SU-DHL-6 (cell line): ENCODE results near the gene ARFGAP1.
"Not testable (repeated sequence)": the region's sequence is repeated elsewhere in the genome, so short reads cannot be mapped to it uniquely, and the experiment has no call there.

ENCODE experiments used
- H2AFZ ChIP-seq: fragments of 200-600 bp; sonication (generic); 2 replicates; pipeline ENCODE4 v1.6.1; 2014; ENCODE audit warnings: low read depth, mild to moderate bottlenecking, moderate library complexity, mixed read lengths, antibody characterized with exemption, low read length; ENCODE audit not compliant: severe bottlenecking
- H3F3A ChIP-seq: fragments of 200-600 bp; shearing (Covaris generic); 2 replicates; pipeline ENCODE4 v1.6.0; 2016; ENCODE audit warnings: antibody characterized with exemption, mild to moderate bottlenecking; ENCODE audit not compliant: insufficient read depth
- H3K27ac ChIP-seq: fragments of 200-600 bp; sonication (generic); 2 replicates; pipeline ENCODE4 v1.5.1; 2016; ENCODE audit warnings: low read depth, mild to moderate bottlenecking, low read length, moderate library complexity, mixed read lengths
- H3K27me3 ChIP-seq: fragments of 200-600 bp; sonication (generic), shearing (Covaris generic); 2 replicates; pipeline ENCODE4 v1.6.0; 2014; ENCODE audit warnings: mild to moderate bottlenecking, low read length
- H3K36me3 ChIP-seq: fragments of 200-600 bp; sonication (generic); 2 replicates; pipeline ENCODE4 v1.6.1; 2014; ENCODE audit warnings: mild to moderate bottlenecking, low read length, mixed read lengths
- H3K4me2 ChIP-seq: fragments of 300-600, 200-600 bp; shearing (Covaris generic), sonication (generic); 2 replicates; pipeline ENCODE4 v1.6.0; 2014; ENCODE audit warnings: low read length, low read depth, mild to moderate bottlenecking; ENCODE audit not compliant: poor library complexity, severe bottlenecking
- H3K4me3 ChIP-seq: fragments of 200-600 bp; sonication (generic); 2 replicates; pipeline ENCODE4 v1.5.1; 2014; ENCODE audit warnings: antibody characterized with exemption, low read length, mild to moderate bottlenecking, mixed read lengths; ENCODE audit not compliant: insufficient read depth, poor library complexity, severe bottlenecking
- H3K79me2 ChIP-seq: fragments of 200-600 bp; sonication (generic); 2 replicates; pipeline ENCODE4 v1.6.1; 2014; ENCODE audit warnings: mild to moderate bottlenecking, low read length, moderate library complexity; ENCODE audit not compliant: insufficient read depth
- H3K9ac ChIP-seq: fragments of 200-600 bp; sonication (generic); 2 replicates; pipeline ENCODE4 v1.7.0; 2014; ENCODE audit warnings: mild to moderate bottlenecking, low read length
- H3K9me2 ChIP-seq: fragments of 200-600 bp; sonication (generic); replicated peaks from 2 replicates; pipeline ENCODE4 v1.6.1; 2014; ENCODE audit warnings: low read length; ENCODE audit not compliant: insufficient read depth
- H3K9me3 ChIP-seq: fragments of 200-600 bp; sonication (generic); 2 replicates; pipeline ENCODE4 v1.6.1; 2014; ENCODE audit warnings: low read length, mixed read lengths; ENCODE audit not compliant: insufficient read depth
- H4K20me1 ChIP-seq: fragments of 200-600 bp; sonication (generic); 2 replicates; pipeline ENCODE4 v1.6.1; 2014; ENCODE audit warnings: low read depth, mild to moderate bottlenecking, antibody characterized with exemption, low read length, moderate library complexity, mixed read lengths
- CTCF ChIP-seq: fragments of 200-600 bp; sonication (generic); IDR thresholded peaks from one replicate; pipeline ENCODE4 v1.5.1; 2017; ENCODE audit warnings: antibody characterized with exemption, mild to moderate bottlenecking, low read length, moderate library complexity; ENCODE audit not compliant: insufficient read depth, poor library complexity, severe bottlenecking
- EZH2phosphoT487 ChIP-seq: fragments of 200-600 bp; sonication (generic), shearing (Covaris generic); conservative IDR thresholded peaks from 2 replicates; pipeline ENCODE4 v1.6.1; 2018; ENCODE audit warnings: mild to moderate bottlenecking, antibody characterized with exemption, low read length, moderate library complexity, mixed read lengths

ARFGAP1 gene

GRCh38 chr20:63301671-63302070 lies 29.1 kb downstream of the ARFGAP1 start:
- Histone ChIP-seq H3K27me3 (no peaks in the 10 kb centered on the region), H3K9ac (no peak overlapping the region), H3K4me3 (no peak overlapping the region), H3K79me2 (no peaks in the 10 kb centered on the region), H3K9me3 (no peaks in the 10 kb centered on the region), H3F3A (no peaks in the 10 kb centered on the region), H4K20me1 (no peaks in the 10 kb centered on the region), H3K36me3 (no peaks in the 10 kb centered on the region), H3K27ac (no peak overlapping the region), H3K9me2 (no peaks in the 10 kb centered on the region), H3K4me2 (no peak overlapping the region), H2AFZ (no peak overlapping the region)
- TF ChIP-seq CTCF: no peak
- TF ChIP-seq EZH2phosphoT487: no peak

- H4K20me1 ChIP-seq: no peaks in the 10 kb centered on the region
- no peak overlapping the region for H3K9ac ChIP-seq
- H3K27ac ChIP-seq: no peak overlapping the region
- no peaks in the 10 kb centered on the region for H3K36me3 ChIP-seq
- no peaks in the 10 kb centered on the region for H3K9me3 ChIP-seq
- no peaks in the 10 kb centered on the region for H3K9me2 ChIP-seq
- no peak for TF ChIP-seq CTCF
- TF ChIP-seq EZH2phosphoT487: no peak
- H3K27me3 ChIP-seq: no peaks in the 10 kb centered on the region
- H2AFZ ChIP-seq: no peak overlapping the region
- H3K79me2 ChIP-seq: no peaks in the 10 kb centered on the region
- H3K4me2 ChIP-seq: no peak overlapping the region
- H3K4me3 ChIP-seq: no peak overlapping the region
- no peaks in the 10 kb centered on the region for H3F3A ChIP-seq
Measured at GRCh38 chr20:63303095-63303666, 30.6 kb downstream of the ARFGAP1 start.

- Histone ChIP-seq H3K9me3 (no peaks in the 10 kb centered on the region), H3F3A (no peaks in the 10 kb centered on the region), H3K36me3 (no peaks in the 10 kb centered on the region), H3K27ac (no peak overlapping the region), H3K79me2 (no peaks in the 10 kb centered on the region), H3K27me3 (no peaks in the 10 kb centered on the region), H3K9me2 (no peaks in the 10 kb centered on the region), H3K4me3 (no peak overlapping the region), H3K4me2 (no peak overlapping the region), H2AFZ (no peak overlapping the region), H4K20me1 (no peaks in the 10 kb centered on the region), H3K9ac (no peak overlapping the region)
- TF ChIP-seq EZH2phosphoT487: no peak
- no peak for TF ChIP-seq CTCF
Measured at GRCh38 chr20:63305393-63305792, 32.8 kb downstream of the ARFGAP1 start.

GRCh38 chr20:63305933-63306672 lies 33.5 kb downstream of the ARFGAP1 start:
- not testable (repeated sequence) for H3K36me3 ChIP-seq, H3F3A ChIP-seq, H4K20me1 ChIP-seq, H3K79me2 ChIP-seq, H2AFZ ChIP-seq, H3K9me3 ChIP-seq, H3K4me2 ChIP-seq, H3K27me3 ChIP-seq, H3K27ac ChIP-seq, H3K4me3 ChIP-seq, H3K9ac ChIP-seq, H3K9me2 ChIP-seq
